Measurements from ENCODE around the gene PHKB.

GRCh38 chr16:47636501-47637099 is 175.5 kb downstream of the PHKB start:
- no peak for TF ChIP-seq EZH2 (IDR thresholded peaks at IDR 0.05; ENCODE audit: low read length)
- TF ChIP-seq, protein P1, sequence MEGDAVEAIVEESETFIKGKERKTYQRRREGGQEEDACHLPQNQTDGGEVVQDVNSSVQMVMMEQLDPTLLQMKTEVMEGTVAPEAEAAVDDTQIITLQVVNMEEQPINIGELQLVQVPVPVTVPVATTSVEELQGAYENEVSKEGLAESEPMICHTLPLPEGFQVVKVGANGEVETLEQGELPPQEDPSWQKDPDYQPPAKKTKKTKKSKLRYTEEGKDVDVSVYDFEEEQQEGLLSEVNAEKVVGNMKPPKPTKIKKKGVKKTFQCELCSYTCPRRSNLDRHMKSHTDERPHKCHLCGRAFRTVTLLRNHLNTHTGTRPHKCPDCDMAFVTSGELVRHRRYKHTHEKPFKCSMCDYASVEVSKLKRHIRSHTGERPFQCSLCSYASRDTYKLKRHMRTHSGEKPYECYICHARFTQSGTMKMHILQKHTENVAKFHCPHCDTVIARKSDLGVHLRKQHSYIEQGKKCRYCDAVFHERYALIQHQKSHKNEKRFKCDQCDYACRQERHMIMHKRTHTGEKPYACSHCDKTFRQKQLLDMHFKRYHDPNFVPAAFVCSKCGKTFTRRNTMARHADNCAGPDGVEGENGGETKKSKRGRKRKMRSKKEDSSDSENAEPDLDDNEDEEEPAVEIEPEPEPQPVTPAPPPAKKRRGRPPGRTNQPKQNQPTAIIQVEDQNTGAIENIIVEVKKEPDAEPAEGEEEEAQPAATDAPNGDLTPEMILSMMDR (optimal IDR thresholded peaks at IDR 0.05 in 1 of 3, IDR thresholded peaks at IDR 0.05 in 1 of 3, conservative IDR thresholded peaks at IDR 0.05 in 1 of 3; ENCODE audit: extremely low read depth in 1 of 3, insufficient read depth in 2 of 3, low read length in 3 of 3) = no peak
